Measurements from ENCODE around the gene ANKRD65. TPM values are rescaled to one million over a fixed set of nuclear protein-coding genes. Genes with fewer than 3 reads are reported as not detected.
"Not testable (repeated sequence)": the region's sequence is repeated elsewhere in the genome, so short reads cannot be mapped to it uniquely, and the experiment has no call there.

ANKRD65 gene
- total and polyA plus RNA-seq, 3 donors from 2014 or later = 10.0 to 14.7 (median 10.4) TPM

DNA sequence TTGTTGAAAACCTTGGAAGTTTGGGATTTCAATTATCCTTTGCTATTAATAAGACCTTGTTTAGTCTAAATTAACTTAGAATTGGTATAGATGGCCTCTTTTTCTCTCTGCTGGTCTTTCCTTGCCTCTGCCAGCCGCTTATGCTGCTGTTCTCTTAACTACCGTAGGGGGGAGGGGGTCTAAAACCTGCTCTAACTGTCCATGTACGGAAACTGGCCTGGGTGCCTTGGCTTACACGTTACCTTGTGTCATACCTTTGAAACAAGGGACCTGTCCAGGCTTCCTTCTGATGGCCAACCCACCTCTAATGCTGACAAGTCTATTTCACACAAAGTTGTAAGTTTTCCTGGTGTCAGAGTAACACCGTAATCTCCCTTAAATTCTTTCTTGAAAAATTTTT, 3.7 kb downstream of the ANKRD65 start:
- TF ChIP-seq, protein P1, sequence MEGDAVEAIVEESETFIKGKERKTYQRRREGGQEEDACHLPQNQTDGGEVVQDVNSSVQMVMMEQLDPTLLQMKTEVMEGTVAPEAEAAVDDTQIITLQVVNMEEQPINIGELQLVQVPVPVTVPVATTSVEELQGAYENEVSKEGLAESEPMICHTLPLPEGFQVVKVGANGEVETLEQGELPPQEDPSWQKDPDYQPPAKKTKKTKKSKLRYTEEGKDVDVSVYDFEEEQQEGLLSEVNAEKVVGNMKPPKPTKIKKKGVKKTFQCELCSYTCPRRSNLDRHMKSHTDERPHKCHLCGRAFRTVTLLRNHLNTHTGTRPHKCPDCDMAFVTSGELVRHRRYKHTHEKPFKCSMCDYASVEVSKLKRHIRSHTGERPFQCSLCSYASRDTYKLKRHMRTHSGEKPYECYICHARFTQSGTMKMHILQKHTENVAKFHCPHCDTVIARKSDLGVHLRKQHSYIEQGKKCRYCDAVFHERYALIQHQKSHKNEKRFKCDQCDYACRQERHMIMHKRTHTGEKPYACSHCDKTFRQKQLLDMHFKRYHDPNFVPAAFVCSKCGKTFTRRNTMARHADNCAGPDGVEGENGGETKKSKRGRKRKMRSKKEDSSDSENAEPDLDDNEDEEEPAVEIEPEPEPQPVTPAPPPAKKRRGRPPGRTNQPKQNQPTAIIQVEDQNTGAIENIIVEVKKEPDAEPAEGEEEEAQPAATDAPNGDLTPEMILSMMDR (IDR thresholded peaks at IDR 0.05) = peak in 1 of 3 experiments; percentile 2
- Histone ChIP-seq H3K4me1 (peaks cover 24% of the 10 kb centered on the region), H3K27ac (peak overlapping the region in 1 of 2 donors; percentile 56)
- DNase-seq; intact Hi-C loops (cut with DNase I; ENCODE audit: low total_unique reads); H3K27me3 ChIP-seq; H3K4me3 ChIP-seq; H3K36me3 ChIP-seq (ENCODE audit: low read depth, missing control alignments); H3K9me3 ChIP-seq: not testable (repeated sequence)
- WGBS, 2 donors = 60 to 67% methylated on average over 5 of the region's 5 CpGs

DNA sequence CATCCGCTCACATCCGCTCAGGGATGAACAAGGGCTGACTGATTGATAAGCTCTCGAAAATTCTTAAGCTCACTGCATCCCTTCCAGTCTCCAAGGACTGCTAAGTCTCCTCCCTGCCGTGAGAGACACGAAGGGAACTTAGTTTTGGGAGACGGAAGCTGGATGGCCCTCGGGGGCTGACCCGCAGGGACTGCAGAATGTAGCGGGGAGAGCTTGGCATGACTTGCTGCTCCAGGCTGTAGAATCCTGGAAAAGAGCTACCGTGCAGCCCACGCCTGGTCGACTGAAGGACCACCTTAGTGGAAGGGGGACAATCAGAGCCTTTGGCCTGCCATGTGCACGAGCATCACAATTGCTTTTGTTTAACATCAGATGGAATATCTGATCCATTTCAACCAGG, 5.3 kb downstream of the ANKRD65 start:
- intact Hi-C loops (cut with DNase I; ENCODE audit: low total_unique reads) = no loop called here
- Histone ChIP-seq H3K9me3 (no peaks in the 10 kb centered on the region), H3K27me3 (no peaks in the 10 kb centered on the region), H3K4me3 (no peak overlapping the region), H3K27ac (no peak overlapping the region), H3K4me1 (peaks cover 15% of the 10 kb centered on the region), H3K36me3 (ENCODE audit: low read depth, missing control alignments) (no peaks in the 10 kb centered on the region)
- TF ChIP-seq, protein P1 (IDR thresholded peaks at IDR 0.05) = no peak
- TF ChIP-seq POLR2A (IDR thresholded peaks at IDR 0.05) = no peak
- 78 to 81% methylated on average over 13 of the region's 13 CpGs for WGBS, 2 donors
- no peak for DNase-seq

DNA sequence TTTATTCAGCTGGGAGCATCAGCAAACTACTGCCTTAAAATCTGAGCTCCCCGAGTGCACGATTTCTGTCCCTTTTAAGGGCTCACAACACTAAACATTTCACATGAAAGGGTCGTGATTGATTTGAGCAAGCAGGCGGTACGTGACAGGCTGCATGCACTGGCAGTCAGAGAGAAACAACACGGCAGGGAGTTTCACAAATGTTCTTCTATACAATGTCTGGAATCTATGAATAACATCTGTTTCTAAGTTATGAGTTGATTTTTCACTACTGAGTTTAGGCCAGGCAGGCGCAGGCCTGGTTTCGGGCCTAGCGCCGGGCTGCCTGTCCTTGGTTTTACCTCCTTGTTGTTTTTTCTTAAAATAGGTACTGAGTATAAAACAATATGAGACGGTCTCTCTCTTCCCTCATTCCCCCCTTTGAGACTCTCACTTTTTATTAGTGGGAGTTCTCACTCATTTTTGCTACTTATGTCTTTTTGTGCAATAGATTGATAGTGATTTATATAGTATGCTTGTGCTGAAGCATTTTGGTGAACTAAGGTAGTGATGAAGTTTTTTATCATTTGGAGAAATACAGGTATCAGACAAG, 8.7 kb downstream of the ANKRD65 start:
- DNase-seq; H3K4me3 ChIP-seq; H3K27ac ChIP-seq; H3K4me1 ChIP-seq; H3K36me3 ChIP-seq (ENCODE audit: low read depth, missing control alignments); H3K27me3 ChIP-seq; H3K9me3 ChIP-seq; intact Hi-C loops (cut with DNase I; ENCODE audit: low total_unique reads): not testable (repeated sequence)
- 94% methylated on average over 11 of the region's 11 CpGs for WGBS, 2 donors

DNA sequence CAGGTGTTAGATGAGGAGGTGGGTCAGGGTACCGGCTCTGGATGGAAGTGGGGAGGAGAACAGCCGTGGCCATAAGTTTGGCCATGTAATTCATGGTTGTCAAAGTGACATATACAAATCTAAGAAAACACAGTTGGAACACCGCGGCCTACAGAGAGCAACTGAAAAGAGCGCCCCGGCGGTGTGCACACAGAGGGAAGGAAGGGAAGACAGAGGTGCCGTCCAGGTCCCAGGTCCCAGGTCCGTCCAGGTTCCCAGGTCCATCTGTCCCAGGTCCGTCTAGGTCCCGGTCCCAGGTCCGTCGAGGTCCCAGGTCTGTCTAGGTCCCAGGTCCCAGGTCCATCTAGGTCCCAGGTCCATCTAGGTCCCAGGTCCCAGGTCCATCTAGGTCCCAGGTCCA, 9.4 kb downstream of the ANKRD65 start:
- Histone ChIP-seq H3K4me3 (no peak overlapping the region), H3K27ac (no peak overlapping the region), H3K9me3 (no peaks in the 10 kb centered on the region), H3K4me1 (peaks cover 3% of the 10 kb centered on the region), H3K36me3 (ENCODE audit: low read depth, missing control alignments) (no peaks in the 10 kb centered on the region), H3K27me3 (no peaks in the 10 kb centered on the region)
- TF ChIP-seq, protein P1 (IDR thresholded peaks at IDR 0.05) = no peak
- no peak for TF ChIP-seq POLR2A (IDR thresholded peaks at IDR 0.05)
- intact Hi-C loops (cut with DNase I; ENCODE audit: low total_unique reads) = no loop called here
- WGBS, 2 donors = 95 to 97% methylated on average over 10 to 13 of the region's 13 CpGs
- DNase-seq = no peak

DNA sequence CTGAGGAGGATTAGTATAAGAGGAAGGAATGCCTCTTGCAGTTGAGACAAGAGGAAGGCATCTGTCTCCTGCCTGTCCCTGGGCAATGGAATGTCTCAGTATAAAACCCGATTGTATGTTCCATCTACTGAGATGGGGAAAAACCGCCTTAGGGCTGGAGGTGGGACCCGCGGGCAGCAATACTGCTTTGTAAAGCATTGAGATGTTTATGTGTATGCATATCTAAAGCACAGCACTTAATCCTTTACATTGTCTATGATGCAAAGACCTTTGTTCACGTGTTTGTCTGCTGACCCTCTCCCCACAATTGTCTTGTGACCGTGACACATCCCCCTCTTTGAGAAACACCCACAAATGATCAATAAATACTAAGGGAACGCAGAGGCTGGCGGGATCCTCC, 10.8 kb downstream of the ANKRD65 start:
- H3K27ac ChIP-seq; H3K9me3 ChIP-seq; DNase-seq; H3K36me3 ChIP-seq (ENCODE audit: low read depth, missing control alignments); intact Hi-C loops (cut with DNase I; ENCODE audit: low total_unique reads); H3K27me3 ChIP-seq; H3K4me3 ChIP-seq: not testable (repeated sequence)
- H3K4me1 ChIP-seq = peaks cover 14% of the 10 kb centered on the region
- WGBS, 2 donors = 67 to 70% methylated on average over 8 of the region's 8 CpGs

DNA sequence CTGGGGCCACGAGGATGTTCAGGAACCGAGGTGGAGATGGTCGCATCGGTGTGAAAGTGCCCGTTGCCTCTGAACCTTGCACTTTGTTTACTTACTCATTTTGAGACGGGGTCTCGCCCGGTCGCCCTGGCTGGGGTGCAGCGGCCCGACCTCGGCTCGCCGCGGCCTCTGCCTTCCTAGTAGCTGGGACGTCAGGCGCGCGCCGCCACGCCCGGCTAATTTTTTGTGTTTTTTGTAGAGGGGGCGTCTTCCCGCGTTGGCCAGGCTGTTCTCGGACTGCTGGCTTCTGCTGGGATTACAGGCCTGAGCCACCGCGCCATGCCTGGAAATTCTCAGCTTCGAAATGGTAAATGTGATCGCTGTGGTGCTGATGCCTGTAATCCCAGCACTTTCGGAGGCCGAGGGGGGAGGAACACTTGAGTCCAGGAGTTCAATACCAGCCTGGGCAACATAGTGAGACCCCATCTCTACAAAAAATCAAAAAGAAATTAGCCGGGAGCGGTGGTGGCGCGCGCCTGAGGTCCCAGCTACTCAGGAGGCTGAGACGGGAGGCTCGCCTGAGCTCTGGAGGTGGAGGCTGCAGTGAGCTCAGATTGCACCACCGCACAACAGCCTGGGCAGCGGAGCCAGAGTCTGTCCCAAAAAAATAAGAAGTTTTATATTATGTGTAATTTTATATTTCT, 13.3 kb downstream of the ANKRD65 start:
- no peaks in the 10 kb centered on the region for H3K36me3 ChIP-seq (ENCODE audit: low read depth, missing control alignments)
- WGBS, 2 donors = 8 to 10% methylated on average over 36 to 40 of the region's 41 CpGs
- intact Hi-C loops (cut with DNase I; ENCODE audit: low total_unique reads) = no loop called here
- no peak for DNase-seq
- no peak for TF ChIP-seq POLR2A (IDR thresholded peaks at IDR 0.05)
- TF ChIP-seq, protein P1 (IDR thresholded peaks at IDR 0.05) = no peak
- peaks cover 14% of the 10 kb centered on the region for H3K4me1 ChIP-seq
- H3K4me3 ChIP-seq = peak overlapping the region; percentile 95 to 98
- H3K9me3 ChIP-seq = no peaks in the 10 kb centered on the region
- peak overlapping the region; percentile 74 to 86 for H3K27ac ChIP-seq
- H3K27me3 ChIP-seq = no peaks in the 10 kb centered on the region
